Keratinocyte (primary cell): ENCODE measurements around the gene WFS1.

ENCODE experiments used
- CTCF ChIP-seq, 3 experiments: IDR thresholded peaks in 1 of 3; conservative IDR thresholded peaks in 1 of 3; optimal IDR thresholded peaks in 1 of 3; 2 replicates in 2 of 3; 3 replicates in 1 of 3; pipeline versions ENCODE3 to v1.5.1; 2011; ENCODE audit warnings: low read length in 3 of 3, mild to moderate bottlenecking in 3 of 3, moderate library complexity in 2 of 3, control low read depth in 1 of 3, inconsistent platforms in 1 of 3; ENCODE audit not compliant: insufficient read depth in 2 of 3; ENCODE audit errors: extremely low read depth in 1 of 3
- EZH2 ChIP-seq: IDR thresholded peaks from one replicate; pipeline ENCODE4 v1.6.1; 2012; ENCODE audit warnings: inconsistent platforms, mild to moderate bottlenecking, low read length, moderate library complexity

GRCh38 chr4:6301732-6302442, 32.2 kb downstream of the WFS1 start:
- TF ChIP-seq CTCF (optimal IDR thresholded peaks at IDR 0.05 in 1 of 3, IDR thresholded peaks at IDR 0.05 in 1 of 3, conservative IDR thresholded peaks at IDR 0.05 in 1 of 3; ENCODE audit: extremely low read depth in 1 of 3, insufficient read depth in 2 of 3, low read length in 3 of 3) (no peak), EZH2 (no peak)
